Measurements from ENCODE around the gene PRND.
"Not testable (repeated sequence)": the region's sequence is repeated elsewhere in the genome, so short reads cannot be mapped to it uniquely, and the experiment has no call there.

PRND gene

GRCh38 chr20:4740774-4741431 is 19.2 kb downstream of the PRND start:
- peak; percentile 25 to 61 (median 49) for DNase-seq

- DNase-seq = no peak
Observed at GRCh38 chr20:4748847-4749246, 27.1 kb downstream of the PRND start.

DNA sequence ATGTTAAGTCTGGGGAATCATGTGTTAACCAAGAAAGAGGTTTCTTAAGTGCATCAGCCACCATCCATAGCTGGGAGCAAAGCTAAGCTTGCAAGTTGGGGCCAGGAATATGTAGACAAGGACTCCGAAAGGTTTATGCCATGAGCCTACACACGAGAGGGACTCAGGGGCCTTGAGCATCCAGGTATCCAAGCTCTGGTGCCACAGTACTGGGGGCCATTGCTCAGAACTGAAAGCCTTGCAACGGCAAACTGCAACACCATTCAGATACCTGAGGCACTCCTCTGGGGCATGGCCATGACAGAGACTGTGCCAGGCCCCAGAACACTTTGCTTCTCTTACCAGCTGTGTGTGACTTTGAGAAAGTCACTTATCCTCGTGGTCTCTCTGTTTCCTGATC is 27.6 kb downstream of the PRND start:
- no peak for DNase-seq

- DNase-seq = no peak
Observed at GRCh38 chr20:4750381-4750780, 28.7 kb downstream of the PRND start.

DNA sequence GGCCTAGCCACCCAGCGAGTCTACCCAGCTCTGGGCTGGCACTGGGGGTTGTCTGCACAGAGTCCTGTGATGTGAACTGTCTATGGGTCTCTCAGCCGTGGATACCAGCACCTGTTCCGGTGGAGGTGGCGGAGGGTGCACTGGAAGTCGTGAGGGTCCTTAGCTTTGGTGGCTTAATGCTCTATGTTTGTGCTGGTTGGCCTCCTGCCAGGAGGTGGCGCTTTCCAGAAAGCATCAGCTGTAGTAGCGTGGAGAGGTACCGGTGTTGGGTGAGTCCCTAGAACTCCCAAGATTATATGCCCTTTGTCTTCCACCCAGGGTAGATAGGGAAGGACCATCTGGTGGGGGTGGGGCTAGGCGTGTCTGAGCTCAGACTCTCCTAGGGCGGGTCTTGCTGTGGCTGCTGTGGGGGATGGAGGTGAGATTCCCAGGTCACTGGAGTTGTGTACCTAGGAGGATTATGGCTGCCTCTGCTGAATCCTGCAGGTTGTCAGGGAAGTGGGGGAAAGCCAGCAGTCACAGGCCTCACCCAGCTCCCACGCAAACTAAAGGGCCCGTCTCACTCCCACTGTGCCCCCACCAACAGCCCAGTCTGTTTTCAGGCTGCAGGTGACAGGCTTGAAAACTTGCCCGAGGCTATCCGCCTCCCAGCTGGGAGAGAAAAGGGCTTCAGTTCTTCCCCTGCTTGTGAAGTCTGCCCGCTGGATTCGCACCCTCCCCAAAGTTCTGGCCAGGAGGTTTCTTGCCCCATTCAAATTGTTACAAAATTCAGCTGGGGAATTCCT is 37.6 kb downstream of the PRND start:
- DNase-seq = peak in 3 of 5 experiments; percentile 20 to 58 (median 38)

DNA sequence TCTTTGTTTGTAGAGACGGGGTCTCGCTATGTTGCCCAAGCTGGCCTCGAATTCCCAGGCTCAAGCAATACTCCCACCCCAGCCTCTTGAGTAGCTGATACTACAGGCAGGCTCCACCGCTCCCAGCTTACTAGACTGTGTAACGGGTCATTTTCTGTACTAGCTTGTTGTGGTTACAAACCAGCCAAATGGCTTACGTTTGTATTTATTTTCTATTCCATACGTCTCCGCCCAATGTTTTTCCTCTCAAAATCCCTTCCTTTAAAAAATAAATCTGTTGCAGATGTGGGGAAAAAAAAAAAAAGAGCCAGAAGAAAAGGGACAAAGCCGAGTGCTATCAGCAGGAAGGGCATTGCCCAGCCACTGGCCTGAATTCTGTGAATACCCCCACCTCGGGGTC is 41.6 kb downstream of the PRND start:
- DNase-seq = no peak

- no peak for DNase-seq
Observed at GRCh38 chr20:4763723-4764510, 42.2 kb downstream of the PRND start.

DNA sequence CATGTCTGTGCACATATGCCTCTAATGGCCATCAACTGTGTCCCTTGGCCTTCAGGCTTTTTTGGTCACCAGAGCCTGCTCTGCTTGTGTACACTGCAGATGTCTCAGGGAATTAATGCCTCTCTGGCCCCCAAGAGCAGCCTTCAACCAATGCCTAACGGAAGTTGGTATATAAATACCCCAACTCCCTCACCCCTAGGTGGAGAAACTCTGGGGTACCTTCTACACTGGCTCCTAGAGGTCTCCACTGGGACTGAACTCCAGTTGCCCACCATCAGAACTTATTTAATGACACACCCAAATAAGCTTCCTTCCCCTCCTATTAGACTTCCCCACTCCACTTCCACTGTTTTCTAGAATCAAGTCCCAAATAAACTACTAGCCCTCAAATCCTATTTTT is 43.1 kb downstream of the PRND start:
- DNase-seq = no peak

- DNase-seq = no peak
Observed at GRCh38 chr20:4765681-4766080, 44.0 kb downstream of the PRND start.

DNA sequence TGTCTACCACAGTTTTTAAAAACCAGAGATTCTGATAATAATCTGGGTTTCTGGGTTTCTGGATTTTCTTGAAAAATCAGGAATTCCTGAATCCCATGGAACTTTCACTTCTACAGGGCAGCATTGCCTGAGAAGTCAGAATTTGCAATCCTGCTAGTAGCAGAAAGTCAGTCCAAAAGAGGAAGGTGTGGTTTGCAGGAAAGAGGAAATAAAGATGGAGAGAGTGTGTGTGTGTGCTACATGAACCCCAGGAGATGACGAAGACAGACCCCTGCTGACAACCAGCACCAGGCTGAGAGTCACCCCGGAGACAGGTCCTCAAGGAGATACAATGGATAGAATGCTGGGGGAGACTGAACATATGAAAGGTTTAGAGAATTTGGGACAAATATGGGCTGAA is 44.9 kb downstream of the PRND start:
- DNase-seq = no peak

DNA sequence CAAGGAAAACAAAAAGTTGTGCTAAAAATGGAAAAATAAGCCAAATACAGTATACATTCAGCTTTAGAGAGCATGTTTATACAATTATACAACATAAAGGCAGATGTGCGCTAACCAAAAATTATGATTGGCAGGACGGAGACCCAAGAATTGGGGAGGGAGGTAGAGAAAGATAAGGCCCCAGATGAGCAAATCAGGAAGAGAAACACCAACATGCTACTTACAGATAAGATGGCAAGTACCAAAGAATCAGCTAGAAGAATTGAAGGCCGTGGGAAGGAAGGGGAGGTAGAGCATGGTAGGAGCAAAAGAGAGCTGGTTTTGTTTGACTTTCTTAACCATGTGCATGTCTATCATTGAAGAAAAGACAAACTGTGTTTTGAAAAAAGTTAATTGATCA is 45.4 kb downstream of the PRND start:
- no peak for DNase-seq

- no peak for DNase-seq
Observed at GRCh38 chr20:4769328-4769727, 47.6 kb downstream of the PRND start.

GRCh38 chr20:4770026-4770425 is 48.3 kb downstream of the PRND start:
- DNase-seq = no peak

DNA sequence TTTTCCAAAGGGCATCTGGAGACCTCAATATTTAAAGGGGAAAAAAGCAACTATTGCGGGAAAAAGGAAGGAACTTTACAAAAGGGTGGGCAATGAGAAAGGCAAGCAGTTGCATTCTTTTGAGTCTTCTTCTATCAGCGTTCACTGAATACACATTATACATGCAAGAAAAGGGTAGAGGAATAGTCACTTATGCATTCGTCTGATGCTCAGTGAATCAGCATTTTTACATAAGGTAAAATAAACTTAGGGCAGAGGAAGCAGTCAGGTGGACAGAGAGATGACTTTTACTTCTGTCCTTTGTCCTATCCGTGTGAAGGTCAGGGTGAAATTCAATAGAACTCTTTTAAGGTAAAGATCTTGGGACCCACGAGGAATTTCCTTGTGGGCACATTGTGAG is 49.3 kb downstream of the PRND start:
- no peak for DNase-seq

GRCh38 chr20:4772132-4772531 is 50.4 kb downstream of the PRND start:
- DNase-seq = no peak

GRCh38 chr20:4773014-4773413 is 51.3 kb downstream of the PRND start:
- not testable (repeated sequence) for DNase-seq

GRCh38 chr20:4773736-4774135 is 52.0 kb downstream of the PRND start:
- DNase-seq = no peak

GRCh38 chr20:4774207-4774606 is 52.5 kb downstream of the PRND start:
- DNase-seq = no peak

GRCh38 chr20:4775322-4776078 is 53.8 kb downstream of the PRND start:
- DNase-seq = no peak

DNA sequence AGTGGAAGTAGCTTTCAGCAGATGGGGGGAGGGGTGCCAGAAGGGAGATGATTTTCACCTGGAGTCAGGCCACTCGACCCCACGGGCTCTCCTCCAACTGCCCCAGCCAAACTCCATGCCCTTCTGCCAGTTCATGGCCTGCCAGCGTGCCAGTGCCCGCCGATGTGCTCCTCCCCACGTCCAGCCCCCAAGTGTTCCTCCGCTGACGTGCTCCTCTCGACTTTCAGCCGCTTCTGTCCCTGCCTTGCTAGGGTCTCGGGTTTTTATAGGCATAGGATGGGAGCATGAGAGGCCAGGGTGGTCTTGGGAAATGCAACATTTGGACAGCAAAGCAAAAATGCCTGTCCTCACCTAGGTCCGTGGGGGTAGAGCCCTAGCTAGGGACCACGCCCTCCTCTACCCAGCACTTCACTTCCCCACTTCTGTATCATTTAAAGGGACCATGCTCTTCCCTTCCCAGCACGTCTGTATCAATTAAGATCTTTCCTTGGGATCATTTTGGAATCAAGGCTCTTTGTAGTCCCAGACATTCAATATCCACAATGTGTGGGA is 54.4 kb downstream of the PRND start:
- no peak for DNase-seq

All from T-helper 2 cell (primary cell).